HepG2 (cell line): ENCODE measurements around the gene SLAMF6. TPM values are rescaled to one million over a fixed set of nuclear protein-coding genes. Genes with fewer than 3 reads are reported as not detected.

Experiments
- ATAC-seq: fragments of 200-7000 bp; cut with Tn5 transposase; 3 replicates; pipeline ENCODE4 v1.9.1; 2020; ENCODE audit warnings: mild to moderate bottlenecking, moderate library complexity
- BruUV-seq: library from RNA; stranded (reverse); fragments of 400-500 nt; replicated peaks from 2 replicates; lab custom pipeline; 2021; lab: Mats Ljungman, UMichigan
- CTCF ChIA-PET: fragments of 300-600 bp; formaldehyde crosslinking; extraction: SDS; loops from one replicate; lab custom pipeline; 2021; ENCODE audit warnings: low total read pairs, inconsistent platforms, low intra/inter-chr PET ratio; lab: Yijun Ruan, JAX
- POLR2A ChIA-PET: fragments of 350-600 bp; sonication (Branson Sonifier 250); formaldehyde crosslinking; loops from one replicate; lab custom pipeline; 2020; ENCODE audit warnings: antibody characterized with exemption, inconsistent platforms; lab: Yijun Ruan, JAX
- DNase-seq: peaks from one replicate; pipeline ENCODE4 v3.0.0-alpha.2; 2015; ENCODE audit warnings: low spot score
- FAIRE-seq: peaks from 3 replicates; lab custom pipeline; 2011; peaks lifted over from hg19 to GRCh38; lab: Jason Lieb, UNC
- H2AFZ ChIP-seq: one replicate; pipeline ENCODE4 v1.6.1; 2011; ENCODE audit warnings: low read length, inconsistent platforms
- H3K27ac ChIP-seq: fragments of 300-600 bp; 3 replicates; pipeline ENCODE4 v1.8.0; 2011; ENCODE audit warnings: mixed run types, mild to moderate bottlenecking, mixed read lengths, low read length, inconsistent platforms; ENCODE audit not compliant: insufficient read depth; ENCODE audit errors: extremely low read length
- H3K27me3 ChIP-seq, 2 experiments: fragments of 200-600 bp in 1 of 2; 2 replicates in 1 of 2; 3 replicates in 1 of 2; pipeline versions ENCODE4 v1.6.0 to v1.8.0; 2011; ENCODE audit warnings: low read length in 2 of 2, mild to moderate bottlenecking in 2 of 2, moderate library complexity in 2 of 2, inconsistent platforms in 1 of 2; ENCODE audit not compliant: insufficient read depth in 2 of 2, control insufficient read depth in 1 of 2
- H3K36me3 ChIP-seq, 2 experiments: fragments of 200-600 bp in 1 of 2; replicated peaks in 1 of 2; 2 replicates in 1 of 2; 3 replicates in 1 of 2; pipeline versions ENCODE4 v1.5.1 to v1.8.0; 2011; ENCODE audit warnings: low read length in 2 of 2, inconsistent platforms in 1 of 2; ENCODE audit not compliant: insufficient read depth in 2 of 2, control insufficient read depth in 1 of 2
- H3K4me1 ChIP-seq: 2 replicates; pipeline ENCODE4 v1.5.1; 2012; ENCODE audit warnings: low read length, inconsistent platforms; ENCODE audit not compliant: insufficient read depth
- H3K4me2 ChIP-seq: 2 replicates; pipeline ENCODE4 v1.6.0; 2011; ENCODE audit warnings: low read depth, low read length, inconsistent platforms
- H3K4me3 ChIP-seq, 3 experiments: fragments of 200-600 bp in 1 of 3; sonication (generic), shearing (Covaris generic) in 1 of 3; replicated peaks in 1 of 3; 2 replicates each; pipeline ENCODE4 v1.5.1; 2011 to 2016; ENCODE audit warnings: low read length in 3 of 3, inconsistent platforms in 2 of 3, low read depth in 2 of 3, mild to moderate bottlenecking in 2 of 3, control low read depth in 1 of 3, mixed read lengths in 1 of 3; ENCODE audit not compliant: insufficient read depth in 1 of 3
- H3K79me2 ChIP-seq: one replicate; pipeline ENCODE4 v1.6.1; 2011; ENCODE audit warnings: low read length, inconsistent platforms; ENCODE audit not compliant: insufficient read depth
- H3K9ac ChIP-seq: 2 replicates; pipeline ENCODE4 v1.6.0; 2011; ENCODE audit warnings: mild to moderate bottlenecking, low read depth, low read length, inconsistent platforms; ENCODE audit not compliant: insufficient read depth
- H3K9me3 ChIP-seq: 2 replicates; pipeline ENCODE4 v1.5.1; 2012; ENCODE audit warnings: mild to moderate bottlenecking, low read length
- H4K20me1 ChIP-seq: 2 replicates; pipeline ENCODE4 v1.6.0; 2011; ENCODE audit warnings: inconsistent platforms, mild to moderate bottlenecking, low read length, moderate library complexity; ENCODE audit not compliant: insufficient read depth
- FOXA3 ChIP-seq: IDR thresholded peaks from 2 replicates; pipeline ENCODE4 v1.6.1; 2016; ENCODE audit warnings: missing genetic modification reagents, missing compliant biosample characterization
- MIER2 ChIP-seq: IDR thresholded peaks from 2 replicates; pipeline ENCODE4 v1.6.1; 2016; ENCODE audit warnings: missing biosample characterization, missing genetic modification reagents
- NONO ChIP-seq, 2 experiments: fragments of 450-650 bp in 1 of 2; sonication (generic) in 1 of 2; formaldehyde crosslinking in 1 of 2; IDR thresholded peaks in 1 of 2; conservative IDR thresholded peaks in 1 of 2; 2 replicates each; pipeline versions ENCODE4 v1.6.1 to v1.8.0; 2017 to 2022; ENCODE audit warnings: mild to moderate bottlenecking in 1 of 2, missing genetic modification reagents in 1 of 2, moderate library complexity in 1 of 2
- RFX3 ChIP-seq: IDR thresholded peaks from 2 replicates; pipeline ENCODE4 v1.6.1; 2016; ENCODE audit warnings: missing biosample characterization, missing genetic modification reagents
- TAF1 ChIP-seq: sonication (generic); formaldehyde crosslinking; IDR thresholded peaks from 2 replicates; pipeline ENCODE4 v1.4.0; 2020; ENCODE audit warnings: missing genetic modification reagents
- TMF1 ChIP-seq: sonication (generic); formaldehyde crosslinking; IDR thresholded peaks from 2 replicates; pipeline ENCODE4 v1.8.1; 2022; ENCODE audit warnings: low read depth, missing genetic modification reagents
- TOPORS ChIP-seq: sonication (generic); formaldehyde crosslinking; IDR thresholded peaks from 2 replicates; pipeline ENCODE4 v1.8.0; 2023; ENCODE audit warnings: mild to moderate bottlenecking, missing genetic modification reagents
- ZNF318 ChIP-seq: sonication (generic); formaldehyde crosslinking; IDR thresholded peaks from 2 replicates; pipeline ENCODE4 v1.4.0; 2020; ENCODE audit warnings: mild to moderate bottlenecking, missing genetic modification reagents
- ZNF331 ChIP-seq: sonication (generic); formaldehyde crosslinking; IDR thresholded peaks from 2 replicates; pipeline ENCODE4 v1.4.0; 2020; ENCODE audit warnings: missing genetic modification reagents
- ZNF75D ChIP-seq: sonication (generic); formaldehyde crosslinking; IDR thresholded peaks from 2 replicates; pipeline ENCODE4 v1.8.1; 2023; ENCODE audit warnings: missing genetic modification reagents, mild to moderate bottlenecking, borderline replicate concordance
- ZNF816 ChIP-seq: sonication (generic); formaldehyde crosslinking; IDR thresholded peaks from 2 replicates; pipeline ENCODE4 v1.8.0; 2022; ENCODE audit warnings: missing genetic modification reagents, mild to moderate bottlenecking, borderline replicate concordance
- WGBS: methylation state at CpG from one replicate; pipeline ENCODE4 v1.1.6; 2017; ENCODE audit warnings: low lambda C conversion rate; 5-methylcytosine and 5-hydroxymethylcytosine counted together
- in situ Hi-C: cut with HindIII; loops from 2 replicates; pipeline ENCODE4 v1.10.0; 2017; ENCODE audit warnings: low pct_unique_long_range_greater_than_20kb; ENCODE audit not compliant: extremely low pct_ligation_motif_present
- intact Hi-C: fragments of 100-400 bp; cut with micrococcal nuclease; formaldehyde crosslinking; loops from one replicate; pipeline ENCODE4 v1.10.0; 2022; ENCODE audit not compliant: unreplicated experiment
- polyA plus RNA-seq, 8 experiments: library from polyadenylated mRNA; depleted of rRNA in 3 of 8; stranded (reverse) in 7 of 8; unstranded in 1 of 8; fragments of >200 nt; fragmentation: Illumina TruSeq in 4 of 8; extraction: Trizol in 4 of 8; gene quantifications; 2 replicates each; pipeline versions ENCODE4 v1.2.1 to v1.2.3, GENCODE V29; 2011 to 2016; ENCODE audit warnings: low read depth in 4 of 8, missing spikeins in 1 of 8, mixed read lengths in 1 of 8; ENCODE audit not compliant: insufficient read depth in 1 of 8
- total RNA-seq, 5 experiments: library from RNA; depleted of rRNA; stranded (reverse); fragments of >200 nt; fragmentation: Illumina TruSeq; extraction: Trizol; gene quantifications; 2 replicates each; pipeline ENCODE4 v1.2.3, GENCODE V29; 2016; ENCODE audit warnings: low read depth in 1 of 5

Gene SLAMF6
- total and polyA plus RNA-seq, 2 of the 13 experiments (the other 11 are each of a cell fraction or from before 2014, with no cell fraction given) = not detected

GRCh38 chr1:160438317-160438918 is 84.6 kb downstream of the SLAMF6 start:
- Histone ChIP-seq H3K36me3 (no peaks in the 10 kb centered on the region), H3K9ac (no peak overlapping the region), H3K9me3 (no peaks in the 10 kb centered on the region), H3K4me3 (no peak overlapping the region), H3K4me2 (no peak overlapping the region), H3K27me3 (no peaks in the 10 kb centered on the region), H3K4me1 (no peaks in the 10 kb centered on the region), H4K20me1 (no peaks in the 10 kb centered on the region), H3K27ac (no peak overlapping the region), H3K79me2 (no peaks in the 10 kb centered on the region), H2AFZ (no peak overlapping the region)
- POLR2A ChIA-PET = no interaction called here
- BruUV-seq = no TSS peak
- no peak for DNase-seq
- no peak for FAIRE-seq
- intact Hi-C loops = no loop called here
- no peak for ATAC-seq
- in situ Hi-C loops = no loop called here
- CTCF ChIA-PET = no interaction called here
- TF ChIP-seq MIER2 (no peak), ZNF75D (no peak), TOPORS (no peak), TMF1 (no peak), ZNF318 (CRISPR knock-in tag) (no peak), ZNF331 (no peak), FOXA3 (CRISPR knock-in tag) (no peak), NONO (IDR thresholded peaks at IDR 0.05) (no peak), NONO (CRISPR knock-in tag; conservative IDR thresholded peaks at IDR 0.05) (no peak), RFX3 (CRISPR knock-in tag) (no peak), TAF1 (CRISPR knock-in tag) (no peak), ZNF816 (CRISPR knock-in tag) (no peak)
- WGBS = 31% methylated on average over 4 of the region's 4 CpGs
